Osteoblast (primary cell): ENCODE data around the gene RAVER2. TPM values are rescaled to one million over a fixed set of nuclear protein-coding genes. Genes with fewer than 3 reads are reported as not detected.
A peak's percentile ranks its signal among the peaks of the same experiment; 100 is the strongest.

Experiments used
- DNase-seq: peaks from one replicate; pipeline ENCODE4 v3.0.0; 2011; ENCODE audit warnings: low spot score, mixed read lengths; ENCODE audit not compliant: insufficient read length; ENCODE audit errors: missing footprints
- H2AFZ ChIP-seq: 2 replicates; pipeline ENCODE4 v1.6.0; 2011; ENCODE audit warnings: mild to moderate bottlenecking, low read length
- H3K27ac ChIP-seq: 2 replicates; pipeline ENCODE4 v1.5.1; 2011; ENCODE audit warnings: mild to moderate bottlenecking, low read depth, low read length, moderate library complexity
- H3K27me3 ChIP-seq: 2 replicates; pipeline ENCODE4 v1.6.0; 2012; ENCODE audit warnings: mild to moderate bottlenecking, control low read depth, inconsistent platforms, low read length, moderate library complexity; ENCODE audit not compliant: insufficient read depth
- H3K36me3 ChIP-seq: 2 replicates; pipeline ENCODE4 v1.5.1; 2011; ENCODE audit warnings: mild to moderate bottlenecking, low read length, control low read depth, moderate library complexity; ENCODE audit not compliant: insufficient read depth
- H3K4me1 ChIP-seq: 2 replicates; pipeline ENCODE4 v1.5.1; 2011; ENCODE audit warnings: mild to moderate bottlenecking, low read length, control low read depth, moderate library complexity; ENCODE audit not compliant: insufficient read depth
- H3K4me2 ChIP-seq: 2 replicates; pipeline ENCODE4 v1.6.0; 2011; ENCODE audit warnings: mild to moderate bottlenecking, low read length; ENCODE audit not compliant: insufficient read depth
- H3K4me3 ChIP-seq: fragments of 200-600 bp; sonication (generic); 3 replicates; pipeline ENCODE4 v1.5.1; 2012; ENCODE audit warnings: mild to moderate bottlenecking, low read length, inconsistent platforms; ENCODE audit not compliant: insufficient read depth
- H3K79me2 ChIP-seq: 2 replicates; pipeline ENCODE4 v1.6.0; 2012; ENCODE audit warnings: mild to moderate bottlenecking, low read length, control low read depth, inconsistent platforms; ENCODE audit not compliant: insufficient read depth
- H3K9me3 ChIP-seq: 2 replicates; pipeline ENCODE4 v1.5.1; 2011; ENCODE audit warnings: low read depth, low read length, control low read depth
- H4K20me1 ChIP-seq: 2 replicates; pipeline ENCODE4 v1.6.0; 2012; ENCODE audit warnings: mild to moderate bottlenecking, low read length, control low read depth; ENCODE audit not compliant: insufficient read depth
- CTCF ChIP-seq: IDR thresholded peaks from 2 replicates; pipeline ENCODE4 v1.5.1; 2011; ENCODE audit warnings: mild to moderate bottlenecking, low read depth, low read length, moderate library complexity; ENCODE audit errors: extremely low read depth
- total RNA-seq: library from RNA; depleted of rRNA; stranded (reverse); fragments of >200 nt; gene quantifications from 2 replicates; pipeline ENCODE4 v1.2.3, GENCODE V29; 2012

The RAVER2 gene
- total RNA-seq, 1 donor: 17.4 TPM

GRCh38 chr1:64861611-64862010 is 116.7 kb downstream of the RAVER2 start:
- TF ChIP-seq CTCF: peak; percentile 39
- no peak overlapping the region for H3K27ac ChIP-seq
- H2AFZ ChIP-seq: no peak overlapping the region
- H3K36me3 ChIP-seq: peaks cover 42% of the 10 kb centered on the region
- no peaks in the 10 kb centered on the region for H3K9me3 ChIP-seq
- no peak overlapping the region for H3K4me3 ChIP-seq
- no peaks in the 10 kb centered on the region for H3K79me2 ChIP-seq
- no peak overlapping the region for H3K4me2 ChIP-seq
- no peaks in the 10 kb centered on the region for H3K4me1 ChIP-seq
- H4K20me1 ChIP-seq: no peaks in the 10 kb centered on the region
- DNase-seq: no peak
- no peaks in the 10 kb centered on the region for H3K27me3 ChIP-seq

GRCh38 chr1:64864018-64864940 is 119.4 kb downstream of the RAVER2 start:
- no peaks in the 10 kb centered on the region for H3K79me2 ChIP-seq
- peaks cover 35% of the 10 kb centered on the region for H3K36me3 ChIP-seq
- H3K9me3 ChIP-seq: no peaks in the 10 kb centered on the region
- H3K4me2 ChIP-seq: no peak overlapping the region
- no peak for TF ChIP-seq CTCF
- no peak overlapping the region for H3K4me3 ChIP-seq
- H3K27ac ChIP-seq: no peak overlapping the region
- H4K20me1 ChIP-seq: no peaks in the 10 kb centered on the region
- no peaks in the 10 kb centered on the region for H3K27me3 ChIP-seq
- DNase-seq: no peak
- no peaks in the 10 kb centered on the region for H3K4me1 ChIP-seq
- no peak overlapping the region for H2AFZ ChIP-seq

- Histone ChIP-seq H3K79me2 (no peaks in the 10 kb centered on the region), H2AFZ (no peak overlapping the region), H3K4me3 (no peak overlapping the region), H3K27me3 (no peaks in the 10 kb centered on the region), H3K36me3 (peaks cover 36% of the 10 kb centered on the region), H3K9me3 (no peaks in the 10 kb centered on the region), H4K20me1 (no peaks in the 10 kb centered on the region), H3K4me1 (no peaks in the 10 kb centered on the region), H3K27ac (no peak overlapping the region), H3K4me2 (no peak overlapping the region)
- DNase-seq: no peak
- no peak for TF ChIP-seq CTCF
Observed at GRCh38 chr1:64865105-64865757, 120.4 kb downstream of the RAVER2 start.

- no peak for TF ChIP-seq CTCF
- Histone ChIP-seq H4K20me1 (no peaks in the 10 kb centered on the region), H3K27me3 (no peaks in the 10 kb centered on the region), H2AFZ (no peak overlapping the region), H3K4me1 (no peaks in the 10 kb centered on the region), H3K4me2 (no peak overlapping the region), H3K36me3 (peaks cover 43% of the 10 kb centered on the region), H3K4me3 (no peak overlapping the region), H3K79me2 (no peaks in the 10 kb centered on the region), H3K9me3 (no peaks in the 10 kb centered on the region), H3K27ac (no peak overlapping the region)
- no peak for DNase-seq
Observed at GRCh38 chr1:64866689-64867088, 121.8 kb downstream of the RAVER2 start.
